GM10847 (cell line): ENCODE measurements around the gene PPAT.

ENCODE experiments used
- POLR2A ChIP-seq: IDR thresholded peaks from 2 replicates; pipeline ENCODE4 v1.6.1; 2011; ENCODE audit not compliant: insufficient read length; ENCODE audit errors: extremely low read depth

PPAT gene

DNA sequence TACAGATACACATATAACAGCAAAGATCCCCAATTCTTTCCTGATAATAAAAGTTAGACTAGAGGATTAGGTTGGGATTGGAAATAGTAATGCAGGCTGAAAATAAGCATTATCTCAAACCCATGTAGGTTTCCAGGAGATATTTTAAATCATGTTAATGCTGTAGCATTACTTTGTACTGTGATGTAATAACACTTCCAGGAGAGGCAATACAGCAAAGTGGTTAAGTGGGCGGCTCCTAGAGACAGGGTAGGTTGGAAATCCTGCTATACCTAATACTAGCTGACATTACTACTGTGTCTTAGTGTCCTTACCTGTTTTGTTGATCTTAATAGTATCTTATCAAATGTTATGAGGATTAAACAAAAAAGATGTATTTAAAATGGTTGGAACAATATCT, 10.3 kb upstream of the PPAT start:
- no peak for TF ChIP-seq POLR2A

GRCh38 chr4:56444719-56445118, 9.3 kb upstream of the PPAT start:
- no peak for TF ChIP-seq POLR2A

DNA sequence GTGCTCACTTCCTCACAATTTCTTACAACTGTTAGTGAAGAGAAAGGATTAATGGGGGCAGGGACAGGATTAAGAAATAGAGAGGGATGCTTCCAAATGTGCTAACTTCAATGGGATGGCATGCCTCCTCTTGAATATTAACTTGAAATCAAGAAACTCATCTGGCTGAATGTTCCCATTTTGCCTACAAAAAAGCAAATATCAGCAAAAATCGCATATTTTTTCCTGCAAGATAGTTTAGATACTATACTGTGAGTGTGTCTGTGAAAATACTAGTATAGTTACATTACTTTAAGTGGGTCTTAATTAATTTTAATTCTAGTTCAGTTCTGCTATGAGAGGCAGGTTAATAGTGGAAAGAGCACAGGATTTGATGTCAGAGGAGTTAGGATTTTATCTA, 5.6 kb upstream of the PPAT start:
- no peak for TF ChIP-seq POLR2A

DNA sequence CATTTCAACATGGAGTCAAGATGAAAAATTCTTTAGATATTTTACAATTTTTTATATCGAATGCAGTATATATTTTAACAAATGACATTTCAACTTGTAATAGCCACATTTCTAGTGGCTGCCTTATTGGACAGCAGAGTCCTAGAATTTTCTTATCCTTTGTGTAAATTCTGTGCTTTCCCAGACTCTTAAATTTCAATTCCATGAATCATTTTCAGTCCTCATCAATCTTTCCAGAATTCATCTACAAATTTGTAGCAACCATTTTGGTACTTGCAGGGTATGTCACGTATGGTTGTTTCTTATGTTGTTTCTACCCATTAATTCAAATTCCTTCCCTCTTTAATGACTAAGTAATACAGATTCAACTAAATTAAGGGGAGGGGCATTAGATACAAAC, 3.4 kb upstream of the PPAT start:
- no peak for TF ChIP-seq POLR2A

DNA sequence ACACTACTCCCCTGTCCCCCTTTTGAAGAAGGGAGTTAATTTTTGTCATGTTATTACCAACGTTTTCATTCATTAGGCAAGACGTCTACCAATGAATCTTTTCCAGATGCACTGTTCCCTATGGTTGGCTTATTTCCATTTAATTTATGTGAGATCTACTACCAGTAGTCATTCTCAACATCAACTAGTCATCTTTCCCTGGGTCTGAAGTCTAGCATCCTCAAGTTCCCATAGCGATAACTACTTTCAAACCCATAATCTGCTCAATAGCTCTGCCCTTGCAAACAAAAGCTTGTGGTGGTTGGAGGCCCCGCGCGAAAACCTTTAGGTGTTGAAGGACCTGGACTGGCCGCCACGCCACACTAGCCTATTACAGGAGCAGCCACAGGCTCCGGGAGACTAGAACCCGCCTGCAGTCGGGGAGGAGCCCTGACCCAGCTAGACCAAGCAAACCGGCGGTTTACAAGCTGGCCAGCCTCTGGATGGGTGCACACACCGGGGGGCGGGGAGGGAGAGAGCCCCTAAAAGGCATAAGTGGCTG, 746 bp downstream of the PPAT start:
- no peak for TF ChIP-seq POLR2A

- no peak for TF ChIP-seq POLR2A
Observed at GRCh38 chr4:56433280-56433679, 2.1 kb downstream of the PPAT start.

DNA sequence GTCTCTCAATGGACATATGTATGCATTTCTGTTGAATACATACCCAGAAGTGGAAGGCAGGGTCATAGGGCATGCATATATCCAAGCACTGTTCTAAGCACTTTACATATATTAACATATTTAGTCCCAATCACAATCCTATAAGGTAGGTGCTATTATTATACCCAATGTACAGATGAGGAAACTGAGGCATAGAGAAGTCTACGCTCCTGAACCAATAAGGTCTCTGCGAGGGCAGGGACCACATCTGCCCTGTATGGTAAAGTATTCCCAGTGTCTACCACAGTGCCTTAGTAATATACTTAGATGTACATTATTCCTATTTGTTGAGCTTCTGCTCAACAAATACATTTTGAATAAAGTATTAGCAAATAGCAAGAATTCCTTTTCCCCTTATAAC, 5.2 kb downstream of the PPAT start:
- TF ChIP-seq POLR2A, result no peak

DNA sequence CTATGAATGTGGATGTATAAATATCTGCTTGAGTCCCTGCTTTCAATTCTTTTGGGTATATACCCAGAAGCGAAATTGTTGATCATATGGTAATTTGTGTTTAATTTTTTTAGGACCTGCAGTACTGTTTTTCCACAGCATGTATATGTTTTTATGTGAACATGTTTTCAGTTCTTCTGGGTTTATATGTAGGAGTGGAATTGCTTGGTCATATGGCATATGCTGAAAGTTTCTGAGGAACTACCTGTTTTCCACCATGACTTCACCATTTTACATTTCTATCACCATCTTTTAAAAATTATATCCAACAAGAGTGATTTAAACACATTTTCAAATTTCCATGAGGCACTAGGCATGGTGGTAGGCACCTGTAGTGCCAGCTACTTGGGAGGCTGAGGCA, 8.2 kb downstream of the PPAT start:
- TF ChIP-seq POLR2A, result no peak

DNA sequence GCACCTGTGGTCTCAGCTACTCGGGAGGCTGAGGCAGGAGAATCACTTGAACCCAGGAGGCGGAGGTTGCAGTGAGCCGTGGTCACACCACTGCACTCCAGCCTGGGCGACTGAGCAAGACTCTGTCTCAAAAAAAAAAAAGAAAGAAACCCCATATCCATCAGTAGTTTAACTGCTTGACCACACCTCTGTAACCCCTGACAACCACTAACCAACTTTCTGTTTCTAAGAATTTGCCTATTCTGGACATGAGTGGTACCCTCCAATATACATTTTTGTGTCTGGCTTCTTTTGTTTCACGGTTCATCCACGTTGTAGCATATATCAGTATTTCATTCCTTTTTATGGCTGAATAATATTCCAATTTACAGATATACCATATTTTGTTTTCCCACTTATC, 9.1 kb downstream of the PPAT start:
- no peak for TF ChIP-seq POLR2A

DNA sequence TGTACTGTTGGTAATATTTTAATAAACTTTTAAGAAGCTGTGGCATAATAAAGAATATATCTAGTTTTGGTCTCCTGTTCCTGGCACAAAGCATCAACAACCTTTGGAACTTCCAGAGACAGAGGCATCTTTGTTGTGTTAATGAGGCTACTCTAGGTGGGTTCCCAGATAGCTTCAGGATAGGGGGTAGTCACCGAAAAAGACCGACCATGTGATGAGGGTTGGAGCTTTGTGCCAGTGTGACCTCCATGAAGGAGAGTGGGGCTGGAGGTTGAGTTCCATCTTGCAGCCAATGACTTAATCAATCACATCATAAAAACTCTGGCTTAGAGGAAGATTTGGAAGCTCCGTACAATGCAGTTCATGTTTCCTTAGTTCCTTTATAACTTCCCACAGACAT, 9.9 kb downstream of the PPAT start:
- no peak for TF ChIP-seq POLR2A

DNA sequence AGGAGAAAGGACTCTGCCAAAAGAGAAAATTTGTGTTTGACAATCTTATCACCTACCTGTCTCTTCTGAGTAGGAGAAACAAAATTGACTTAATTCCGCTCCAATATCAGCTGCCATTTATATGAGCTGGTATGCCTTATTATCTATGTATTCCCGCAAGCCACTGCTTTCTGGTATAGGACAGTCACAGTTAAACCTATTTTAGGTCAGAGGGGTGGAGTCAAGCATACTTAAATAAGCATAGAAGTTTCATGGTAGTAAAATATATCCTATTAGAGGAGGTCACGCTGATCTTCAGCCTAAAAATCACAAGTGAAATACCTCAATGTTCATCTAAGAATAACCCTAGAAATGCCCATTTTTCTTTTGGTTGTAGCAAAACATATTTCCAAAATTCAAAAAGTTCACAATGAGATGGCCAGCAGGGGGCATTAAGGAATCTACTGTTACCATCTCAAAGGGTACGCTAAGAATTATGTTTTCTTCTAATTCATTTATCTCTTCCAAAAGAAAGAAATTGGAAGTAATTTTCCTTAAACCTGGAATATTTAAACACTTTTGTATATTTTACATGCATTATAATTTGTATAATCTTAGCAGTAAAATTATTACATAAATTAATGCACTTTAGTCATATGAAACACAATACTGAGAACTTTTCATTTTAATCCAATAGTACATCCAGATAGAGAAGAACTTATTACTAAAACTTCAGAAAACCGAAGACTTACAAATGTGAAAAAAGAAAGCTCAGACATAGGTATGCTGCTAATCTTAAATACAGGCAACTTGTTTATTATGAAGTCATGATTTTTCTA, 10.5 kb downstream of the PPAT start:
- TF ChIP-seq POLR2A, result no peak

GRCh38 chr4:56424176-56424575, 11.2 kb downstream of the PPAT start:
- TF ChIP-seq POLR2A, result no peak

GRCh38 chr4:56417396-56417795, 18.0 kb downstream of the PPAT start:
- TF ChIP-seq POLR2A, result no peak

DNA sequence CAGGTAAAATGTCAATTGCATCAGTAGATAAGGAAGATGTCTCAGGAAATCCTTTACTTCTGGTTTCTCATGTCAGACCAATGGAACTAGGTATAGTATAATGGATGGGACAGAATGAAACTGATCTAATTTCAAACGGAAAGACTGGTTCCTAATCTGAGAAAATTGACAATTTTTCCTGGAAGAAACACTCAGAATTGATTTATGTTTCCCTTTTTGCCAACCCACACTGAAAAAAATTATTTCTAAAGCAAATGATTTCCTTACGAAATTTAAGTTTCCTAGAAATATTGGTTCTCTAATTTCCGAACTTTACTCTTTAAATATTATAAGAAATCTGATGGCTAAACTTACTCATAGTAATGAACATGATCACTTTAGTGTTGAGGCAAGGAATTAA, 19.1 kb downstream of the PPAT start:
- TF ChIP-seq POLR2A, result no peak

- no peak for TF ChIP-seq POLR2A
Observed at GRCh38 chr4:56414135-56414670, 21.2 kb downstream of the PPAT start.

DNA sequence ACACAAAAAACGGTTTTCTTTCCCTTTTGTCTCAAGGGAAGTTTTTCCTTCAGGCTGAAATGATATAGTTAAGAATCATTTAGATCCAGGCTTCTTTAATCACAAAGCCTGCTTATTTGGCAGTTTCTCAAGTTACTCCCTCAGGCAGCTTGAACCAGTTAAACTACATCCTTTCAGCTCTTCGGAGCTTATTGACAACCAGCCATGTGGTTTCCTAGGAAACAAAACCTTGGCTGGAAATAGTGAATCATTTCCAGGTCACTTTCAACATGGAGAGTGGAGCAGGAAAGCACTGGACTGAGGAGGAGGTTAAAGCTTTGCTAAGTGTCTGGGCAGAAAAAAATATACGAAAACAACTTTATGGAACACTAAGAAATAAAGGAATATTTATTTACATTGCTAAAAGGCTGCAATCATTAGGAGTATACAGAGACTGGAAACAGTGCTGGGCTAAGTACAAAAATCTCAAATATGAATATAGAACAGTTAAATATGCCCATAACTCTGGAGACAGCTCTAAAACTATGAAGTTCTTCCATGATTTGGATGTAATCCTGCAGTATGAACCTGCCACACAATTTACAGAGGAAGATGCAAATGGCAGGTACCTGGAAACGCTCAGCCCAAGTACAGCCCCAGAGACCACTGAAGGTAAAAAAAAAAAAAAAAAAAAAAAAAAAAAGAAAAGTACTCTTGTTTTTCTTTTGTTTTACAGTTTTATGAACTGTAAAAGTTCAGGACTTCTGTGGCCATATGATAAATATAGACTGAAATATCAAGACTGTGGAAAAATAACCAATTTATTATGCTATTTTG, 25.0 kb downstream of the PPAT start:
- no peak for TF ChIP-seq POLR2A
